GM18498 (cell line): Measurements from ENCODE around the gene MAML3.

Source experiments
- ATAC-seq: cut with Tn5 transposase; IDR thresholded peaks from one replicate; pipeline ENCODE4 v1.9.1; 2021; ENCODE audit warnings: mild to moderate bottlenecking, moderate library complexity; ENCODE audit not compliant: unreplicated experiment

Gene MAML3

GRCh38 chr4:139934708-139935195 lies 219.2 kb downstream of the MAML3 start:
- no peak for ATAC-seq

- no peak for ATAC-seq
These were observed 219.8 kb downstream of the MAML3 start for GRCh38 chr4:139934057-139934707.

- ATAC-seq: no peak
These were observed 220.4 kb downstream of the MAML3 start for GRCh38 chr4:139933541-139933940.

- no peak for ATAC-seq
These were observed 220.9 kb downstream of the MAML3 start for GRCh38 chr4:139933104-139933503.

- ATAC-seq: no peak
These were observed 229.2 kb downstream of the MAML3 start for GRCh38 chr4:139924782-139925181.

- ATAC-seq: no peak
These were observed 231.5 kb downstream of the MAML3 start for GRCh38 chr4:139922406-139923024.

GRCh38 chr4:139921429-139922184 lies 232.4 kb downstream of the MAML3 start:
- no peak for ATAC-seq

- ATAC-seq: no peak
These were observed 233.4 kb downstream of the MAML3 start for GRCh38 chr4:139920486-139921002.

- ATAC-seq: no peak
These were observed 234.5 kb downstream of the MAML3 start for GRCh38 chr4:139919521-139919920.

GRCh38 chr4:139919004-139919403 lies 235.0 kb downstream of the MAML3 start:
- ATAC-seq: no peak

- no peak for ATAC-seq
These were observed 235.4 kb downstream of the MAML3 start for GRCh38 chr4:139918591-139918990.

GRCh38 chr4:139917896-139918295 lies 236.1 kb downstream of the MAML3 start:
- ATAC-seq: no peak

- no peak for ATAC-seq
These were observed 237.9 kb downstream of the MAML3 start for GRCh38 chr4:139916041-139916440.

- no peak for ATAC-seq
These were observed 238.9 kb downstream of the MAML3 start for GRCh38 chr4:139915037-139915436.

- ATAC-seq: no peak
These were observed 239.9 kb downstream of the MAML3 start for GRCh38 chr4:139913995-139914598.

GRCh38 chr4:139913398-139913990 lies 240.5 kb downstream of the MAML3 start:
- ATAC-seq: no peak

- ATAC-seq: no peak
These were observed 241.5 kb downstream of the MAML3 start for GRCh38 chr4:139912445-139912844.

- no peak for ATAC-seq
These were observed 243.9 kb downstream of the MAML3 start for GRCh38 chr4:139910106-139910505.

- ATAC-seq: no peak
These were observed 245.1 kb downstream of the MAML3 start for GRCh38 chr4:139908636-139909437.
